HFFc6 (cell line): ENCODE data around the gene ALK. TPM values are rescaled to one million over a fixed set of nuclear protein-coding genes. Genes with fewer than 3 reads are reported as not detected.

Experiments used
- DNase-seq: peaks from one replicate; pipeline ENCODE4 v3.0.0-alpha.2; 2018
- H3K27ac Mint-ChIP-seq: 2 replicates; pipeline ENCODE4 v1.8.0; 2020; ENCODE audit warnings: mild to moderate bottlenecking, mixed read lengths
- H3K27me3 Mint-ChIP-seq: 2 replicates; pipeline ENCODE4 v1.8.0; 2021; ENCODE audit warnings: mild to moderate bottlenecking, moderate library complexity, mixed read lengths; ENCODE audit not compliant: insufficient read depth
- H3K36me3 Mint-ChIP-seq: 2 replicates; pipeline ENCODE4 v1.8.0; 2021; ENCODE audit warnings: low read depth, mixed read lengths
- H3K4me1 Mint-ChIP-seq: 2 replicates; pipeline ENCODE4 v1.8.0; 2020; ENCODE audit warnings: low read depth, mixed read lengths
- H3K4me3 Mint-ChIP-seq: 2 replicates; pipeline ENCODE4 v1.8.0; 2020; ENCODE audit warnings: mild to moderate bottlenecking, moderate library complexity, mixed read lengths
- H3K9me3 Mint-ChIP-seq: 2 replicates; pipeline ENCODE4 v1.8.0; 2020; ENCODE audit warnings: mild to moderate bottlenecking, mixed read lengths
- total RNA-seq, 6 experiments: library from RNA; stranded (reverse); fragmentation: NEBNext Ultra II Directional; extraction: Animal tissue kit (Norgen Biotek cat#: 25700); gene quantifications; 2 replicates in 1 of 6; 3 replicates in 5 of 6; pipeline ENCODE4 v1.2.3, GENCODE V29; 2021
- TF ChIP-seq, protein P1 (sequence below): fragments of 200-600 bp; sonication (generic); IDR thresholded peaks from 2 replicates; pipeline ENCODE4 v1.5.0; 2021; ENCODE audit warnings: antibody characterized with exemption, mild to moderate bottlenecking

Gene ALK
- total RNA-seq, 6 experiments from 2014 or later = not detected

DNA sequence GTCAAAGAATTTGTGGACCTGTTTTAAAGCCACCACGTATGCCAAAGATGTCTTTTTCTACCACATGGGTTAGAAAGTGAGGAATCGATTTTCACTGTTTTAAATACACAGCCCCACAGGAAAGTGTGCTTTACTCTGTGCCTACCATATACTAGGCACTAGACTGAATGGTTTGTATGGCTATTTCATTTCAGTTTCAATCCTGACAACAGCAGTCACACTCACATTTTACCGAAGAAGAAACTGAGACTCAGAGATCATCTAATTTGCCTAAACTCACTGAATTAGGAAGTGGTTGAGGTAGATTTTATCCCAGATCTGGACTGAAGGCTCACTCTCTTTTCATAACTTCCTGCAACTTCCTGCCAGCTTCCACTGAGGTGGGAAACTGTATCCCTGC lies 176.4 kb downstream of the ALK start:
- H3K27me3 Mint-ChIP-seq = peaks cover 16% of the 10 kb centered on the region
- H3K27ac Mint-ChIP-seq = no peak overlapping the region

DNA sequence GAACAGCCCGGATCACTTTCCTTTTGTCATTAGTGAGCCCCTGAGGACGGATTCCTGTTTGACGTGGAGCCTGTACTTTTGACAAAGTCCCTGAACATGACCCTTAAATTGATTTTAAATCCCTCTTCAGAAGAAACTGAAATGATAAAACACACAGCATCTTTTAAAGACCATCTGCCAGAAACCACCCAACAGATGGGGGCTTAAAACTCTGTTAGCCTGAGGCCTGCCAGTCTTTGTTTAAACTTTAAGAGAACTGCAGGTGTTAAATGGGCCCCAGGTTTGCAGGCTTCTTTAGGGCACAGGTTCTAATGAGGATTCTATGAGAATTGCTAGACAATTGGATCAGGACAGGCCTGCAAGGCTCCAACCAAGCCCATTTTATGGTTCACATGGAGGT lies 177.9 kb downstream of the ALK start:
- TF ChIP-seq, protein P1, sequence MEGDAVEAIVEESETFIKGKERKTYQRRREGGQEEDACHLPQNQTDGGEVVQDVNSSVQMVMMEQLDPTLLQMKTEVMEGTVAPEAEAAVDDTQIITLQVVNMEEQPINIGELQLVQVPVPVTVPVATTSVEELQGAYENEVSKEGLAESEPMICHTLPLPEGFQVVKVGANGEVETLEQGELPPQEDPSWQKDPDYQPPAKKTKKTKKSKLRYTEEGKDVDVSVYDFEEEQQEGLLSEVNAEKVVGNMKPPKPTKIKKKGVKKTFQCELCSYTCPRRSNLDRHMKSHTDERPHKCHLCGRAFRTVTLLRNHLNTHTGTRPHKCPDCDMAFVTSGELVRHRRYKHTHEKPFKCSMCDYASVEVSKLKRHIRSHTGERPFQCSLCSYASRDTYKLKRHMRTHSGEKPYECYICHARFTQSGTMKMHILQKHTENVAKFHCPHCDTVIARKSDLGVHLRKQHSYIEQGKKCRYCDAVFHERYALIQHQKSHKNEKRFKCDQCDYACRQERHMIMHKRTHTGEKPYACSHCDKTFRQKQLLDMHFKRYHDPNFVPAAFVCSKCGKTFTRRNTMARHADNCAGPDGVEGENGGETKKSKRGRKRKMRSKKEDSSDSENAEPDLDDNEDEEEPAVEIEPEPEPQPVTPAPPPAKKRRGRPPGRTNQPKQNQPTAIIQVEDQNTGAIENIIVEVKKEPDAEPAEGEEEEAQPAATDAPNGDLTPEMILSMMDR = no peak
- H3K27ac Mint-ChIP-seq = no peak overlapping the region
- no peak overlapping the region for H3K4me3 Mint-ChIP-seq
- peaks cover 16% of the 10 kb centered on the region for H3K4me1 Mint-ChIP-seq
- H3K36me3 Mint-ChIP-seq = no peaks in the 10 kb centered on the region
- no peak for DNase-seq
- H3K27me3 Mint-ChIP-seq = peaks cover 16% of the 10 kb centered on the region
- no peaks in the 10 kb centered on the region for H3K9me3 Mint-ChIP-seq

More for the DNA sequence above, 176.4 kb downstream of the ALK start:
- H3K9me3 Mint-ChIP-seq = no peaks in the 10 kb centered on the region
- no peak for DNase-seq
- H3K4me3 Mint-ChIP-seq = no peak overlapping the region
- H3K4me1 Mint-ChIP-seq = peaks cover 17% of the 10 kb centered on the region
- H3K36me3 Mint-ChIP-seq = no peaks in the 10 kb centered on the region
- TF ChIP-seq, protein P1 = no peak

DNA sequence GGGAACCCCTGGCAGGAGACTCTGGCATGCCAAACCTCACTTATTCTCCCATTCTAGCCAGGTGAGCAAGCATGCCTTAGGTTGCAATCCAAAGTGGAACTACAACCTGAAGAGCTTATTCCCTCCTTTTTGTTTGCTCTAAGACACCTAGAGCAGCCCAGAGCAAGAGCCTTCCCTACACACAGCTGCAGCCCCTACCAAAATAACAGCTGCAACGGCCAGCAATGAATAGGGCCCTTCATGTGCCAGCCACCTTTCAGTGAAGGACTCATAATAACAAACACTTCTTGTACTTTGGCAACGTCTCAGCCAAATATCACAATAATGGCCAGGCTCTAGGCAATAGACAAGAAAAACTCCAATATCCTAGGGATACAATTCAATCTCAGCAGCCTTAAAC lies 178.7 kb downstream of the ALK start:
- TF ChIP-seq, protein P1 = no peak
- no peak for DNase-seq
- Mint-ChIP-seq H3K27me3 (peaks cover 16% of the 10 kb centered on the region), H3K9me3 (no peaks in the 10 kb centered on the region), H3K4me3 (no peak overlapping the region), H3K4me1 (peaks cover 8% of the 10 kb centered on the region), H3K36me3 (no peaks in the 10 kb centered on the region), H3K27ac (no peak overlapping the region)

DNA sequence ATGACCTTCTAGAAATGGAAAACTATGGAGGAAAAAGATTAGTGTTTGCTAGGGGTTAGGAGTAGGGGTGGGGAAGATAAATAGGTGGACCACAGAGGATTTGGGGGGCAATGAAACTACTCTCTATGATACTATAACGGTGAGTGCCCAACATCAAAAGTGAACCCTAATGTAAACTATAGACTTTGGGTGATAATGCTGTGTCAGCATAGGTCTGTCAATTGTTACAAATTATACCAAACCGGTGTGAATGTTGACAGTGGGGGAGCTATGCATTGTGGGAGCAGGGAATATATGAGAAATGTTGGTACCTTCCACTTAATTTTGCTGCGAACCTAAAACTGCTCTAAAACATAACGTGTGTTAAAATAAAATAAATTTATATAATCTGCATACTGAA lies 180.3 kb downstream of the ALK start:
- no peak overlapping the region for H3K4me3 Mint-ChIP-seq
- H3K27me3 Mint-ChIP-seq = peaks cover 16% of the 10 kb centered on the region
- H3K27ac Mint-ChIP-seq = no peak overlapping the region
- no peaks in the 10 kb centered on the region for H3K36me3 Mint-ChIP-seq
- TF ChIP-seq, protein P1 = no peak
- DNase-seq = no peak
- no peaks in the 10 kb centered on the region for H3K4me1 Mint-ChIP-seq
- no peaks in the 10 kb centered on the region for H3K9me3 Mint-ChIP-seq

DNA sequence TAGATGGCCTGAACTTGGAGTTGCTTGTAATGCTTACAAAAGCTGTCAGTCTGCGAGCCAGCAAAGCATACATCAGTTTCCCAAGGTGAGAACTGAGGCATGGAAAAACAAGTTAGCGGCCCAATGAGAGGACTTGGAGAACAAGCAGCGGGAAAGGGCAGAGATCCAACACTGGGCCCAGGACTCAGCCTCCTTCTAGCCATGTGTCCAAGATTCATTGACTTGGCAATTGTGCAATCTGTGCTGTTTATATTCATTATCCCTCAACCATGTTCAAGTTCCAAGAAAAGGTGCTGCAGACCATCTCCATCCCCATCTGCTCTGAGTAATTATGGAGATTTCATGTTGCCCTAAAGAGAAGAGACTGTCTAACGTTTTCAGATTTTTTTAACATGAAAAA lies 187.4 kb downstream of the ALK start:
- Mint-ChIP-seq H3K27ac (no peak overlapping the region), H3K9me3 (no peaks in the 10 kb centered on the region), H3K27me3 (0 out of 2 replicates have a peak, but pooled peaks cover 4% of the 10 kb centered on the region), H3K36me3 (no peaks in the 10 kb centered on the region), H3K4me1 (no peaks in the 10 kb centered on the region), H3K4me3 (no peak overlapping the region)
- no peak for DNase-seq
- TF ChIP-seq, protein P1 = no peak

DNA sequence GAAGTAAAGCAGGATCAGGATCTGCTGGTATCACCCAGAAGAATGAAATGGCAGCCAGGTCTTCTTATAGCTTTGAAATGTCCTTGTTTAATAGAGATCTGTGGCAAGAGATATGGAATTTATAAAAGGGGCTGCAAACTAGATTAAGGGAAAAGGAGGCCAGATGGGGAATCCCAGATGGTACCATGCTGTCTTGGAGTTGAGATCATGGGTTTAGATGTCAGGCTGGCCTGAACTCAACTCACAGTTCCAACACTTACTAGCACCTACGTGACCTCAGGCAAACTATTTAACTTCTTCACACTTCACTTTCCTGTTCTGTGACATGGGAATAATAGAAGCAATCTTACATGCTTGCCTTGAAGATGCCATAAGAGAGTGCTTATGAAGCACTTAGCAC lies 188.2 kb downstream of the ALK start:
- TF ChIP-seq, protein P1 = no peak
- Mint-ChIP-seq H3K27me3 (peaks cover 4% of the 10 kb centered on the region; the same call in 1 of the 2 replicates), H3K4me3 (no peak overlapping the region), H3K27ac (no peak overlapping the region), H3K4me1 (no peaks in the 10 kb centered on the region), H3K9me3 (no peaks in the 10 kb centered on the region), H3K36me3 (no peaks in the 10 kb centered on the region)
- DNase-seq = no peak
